Activated CD4-positive, CD25-positive, alpha-beta regulatory T cell treated with anti-CD3 and anti-CD28 coated beads, Interleukin-2, amount 50 U/mL, for 72 hours (primary cell): ENCODE measurements around the gene MEPCE.

Source experiments
- DNase-seq: peaks from one replicate; pipeline ENCODE4 v3.0.0; 2021

The MEPCE gene

DNA sequence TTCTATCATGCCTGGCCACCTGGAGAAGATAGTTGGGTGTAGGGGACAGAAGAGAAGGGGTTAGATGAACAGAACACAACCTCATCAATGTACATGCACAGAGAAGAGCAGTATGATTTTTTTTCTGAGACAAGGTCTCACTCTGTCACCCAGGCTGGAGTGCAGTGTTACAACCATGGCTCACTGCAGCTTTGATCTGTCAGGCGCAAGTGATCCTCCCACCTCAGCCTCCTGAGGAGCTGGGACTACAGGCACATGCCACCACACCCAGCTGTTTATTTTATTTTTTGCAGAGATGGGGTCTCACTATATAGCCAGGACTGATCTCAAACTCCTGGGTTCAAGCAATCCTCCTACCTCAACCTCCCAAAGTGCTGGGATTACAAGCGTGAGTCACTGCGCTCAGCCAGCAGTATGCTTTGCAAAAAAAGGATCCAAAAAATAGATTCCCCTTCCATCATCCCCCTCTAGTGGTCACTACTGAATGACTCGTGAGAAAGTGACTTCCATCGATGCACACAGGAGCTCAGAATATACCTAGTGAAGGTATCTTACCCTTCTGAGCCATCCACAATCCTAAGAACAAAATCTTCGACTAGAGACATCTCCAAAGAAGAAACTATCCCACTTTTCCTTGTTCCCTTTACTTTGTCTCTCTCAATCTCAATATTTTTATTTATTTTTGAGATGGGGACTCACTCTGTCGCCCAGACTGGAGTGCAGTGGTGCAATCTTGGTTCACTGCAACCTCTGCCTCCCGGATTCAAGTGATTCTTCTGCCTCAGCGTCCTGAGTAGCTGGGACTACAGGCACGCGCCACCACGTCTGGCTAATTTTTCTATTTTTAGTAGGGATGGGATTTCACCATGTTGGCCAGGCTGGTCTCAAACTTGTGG is 22.1 kb upstream of the MEPCE start:
- no peak for DNase-seq

DNA sequence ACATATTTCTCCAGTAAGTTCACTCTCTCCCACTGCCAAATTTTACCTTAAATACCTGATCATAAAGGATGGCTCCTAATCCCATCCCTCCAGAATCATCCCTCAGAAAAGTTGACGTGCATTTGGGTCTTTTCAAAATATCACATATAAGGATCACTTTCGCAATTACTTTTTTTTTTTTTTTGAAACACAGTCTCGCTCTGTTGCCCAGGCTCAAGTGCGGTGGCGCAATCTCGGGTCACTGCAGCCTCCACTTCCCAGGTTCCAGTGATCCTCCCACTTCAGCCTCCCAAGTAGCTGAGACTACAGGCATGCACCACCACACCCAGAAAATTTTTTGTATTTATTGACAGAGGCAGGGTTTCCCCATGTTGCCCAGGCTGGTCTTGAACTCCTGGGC is 18.5 kb upstream of the MEPCE start:
- DNase-seq, result no peak

DNA sequence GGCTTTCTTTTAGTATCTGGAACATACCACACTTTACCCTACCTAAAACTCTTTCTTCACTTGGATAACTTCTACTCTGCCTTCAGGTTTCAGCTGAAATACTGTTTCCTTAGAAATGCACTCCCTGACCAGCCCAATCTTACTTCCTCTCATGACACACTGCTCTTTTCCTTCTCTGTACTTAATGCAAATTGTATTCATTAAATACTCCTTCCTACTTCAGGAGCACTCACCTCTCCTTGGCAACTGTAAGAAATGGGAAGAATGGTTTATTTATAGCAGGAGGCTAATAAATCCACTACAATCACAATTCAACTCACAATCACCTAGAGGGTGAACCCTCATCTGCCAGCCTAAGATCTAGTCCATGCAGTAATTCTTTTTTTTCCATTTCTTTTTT is 16.3 kb upstream of the MEPCE start:
- DNase-seq, result no peak

GRCh38 chr7:100413889-100414288 is 15.7 kb upstream of the MEPCE start:
- no peak for DNase-seq

- no peak for DNase-seq
Measured at GRCh38 chr7:100415448-100415847, 14.2 kb upstream of the MEPCE start.

- no peak for DNase-seq
Measured at GRCh38 chr7:100418930-100419659, 10.5 kb upstream of the MEPCE start.

DNA sequence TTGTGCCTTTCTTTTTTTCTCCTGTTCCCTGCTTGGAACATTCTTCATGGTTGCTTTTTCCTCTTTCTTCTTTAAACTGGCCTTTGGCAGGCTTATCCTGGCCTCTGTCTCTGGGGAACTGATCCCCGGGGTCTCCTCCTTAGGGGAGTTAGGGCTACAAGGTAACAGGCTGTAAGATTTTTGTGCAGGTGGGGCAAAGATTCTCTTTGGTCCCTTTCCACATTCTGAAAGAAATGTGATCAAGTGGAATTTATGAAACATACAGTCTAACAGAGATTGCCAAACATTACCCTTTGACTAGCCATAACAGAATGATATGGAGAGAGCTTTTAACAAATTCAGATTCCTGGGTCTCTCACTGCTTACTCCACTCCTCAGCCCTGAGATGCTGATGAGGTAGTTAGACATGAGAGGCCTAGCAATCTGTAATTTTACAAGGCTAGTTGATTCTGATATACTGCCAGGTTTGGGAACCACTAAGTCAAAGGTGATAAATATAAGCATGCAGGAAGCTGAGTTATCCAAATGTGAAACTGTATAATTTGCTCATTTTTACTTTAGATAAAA is 9.9 kb upstream of the MEPCE start:
- no peak for DNase-seq

DNA sequence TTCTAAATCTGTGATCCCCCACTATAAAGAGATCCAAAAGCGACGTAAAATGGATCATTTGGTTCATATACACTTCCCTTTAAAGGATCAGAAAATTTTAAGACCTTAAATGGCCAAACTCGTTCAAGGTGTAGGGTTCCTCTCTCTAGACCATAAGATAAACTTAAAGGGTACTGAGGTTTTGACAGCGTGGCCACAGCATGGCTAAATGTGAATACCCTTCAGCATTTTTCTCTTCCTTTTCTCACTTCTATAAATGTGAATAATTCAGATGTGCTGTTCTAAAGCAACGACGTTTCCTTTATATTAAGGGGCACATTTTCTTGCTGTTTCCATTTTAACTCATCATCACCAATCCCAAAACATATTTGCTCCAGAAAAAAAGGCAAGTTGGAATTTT is 6.3 kb upstream of the MEPCE start:
- no peak for DNase-seq

GRCh38 chr7:100425347-100425746 is 4.3 kb upstream of the MEPCE start:
- DNase-seq, result no peak

DNA sequence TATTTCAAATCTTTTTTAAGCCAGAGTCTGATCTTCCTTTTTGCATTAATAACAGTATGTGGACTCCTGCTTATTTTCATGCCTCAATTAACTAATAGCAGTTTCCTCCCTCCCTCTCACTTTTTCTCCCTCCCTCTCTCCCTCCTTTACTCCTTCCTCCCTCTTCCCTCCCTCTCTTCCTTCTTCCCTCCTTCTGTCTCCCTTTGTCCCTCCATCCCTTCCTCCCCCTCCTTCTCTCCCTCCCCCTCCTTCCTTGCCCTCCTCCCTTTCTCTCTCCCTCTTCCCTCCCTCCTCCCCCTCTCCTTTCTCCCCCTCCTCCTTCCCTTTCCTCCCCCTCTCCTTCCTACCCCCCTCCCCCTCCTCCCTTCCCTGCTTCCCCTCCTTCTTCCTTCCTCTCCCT is 3.1 kb upstream of the MEPCE start:
- DNase-seq, result no peak

GRCh38 chr7:100427762-100428198 is 1.9 kb upstream of the MEPCE start:
- no peak for DNase-seq

GRCh38 chr7:100428199-100428966 is 1.2 kb upstream of the MEPCE start, which contains the start of gene ZCWPW1:
Gene ZCWPW1 (minus strand): TSS chr7:100428703. CDS start chr7:100420649, 8,054 bp downstream.
- peak; percentile 96 for DNase-seq

- DNase-seq, result peak; percentile 100
Measured at GRCh38 chr7:100428967-100429636, 529 bp upstream of the MEPCE start.

DNA sequence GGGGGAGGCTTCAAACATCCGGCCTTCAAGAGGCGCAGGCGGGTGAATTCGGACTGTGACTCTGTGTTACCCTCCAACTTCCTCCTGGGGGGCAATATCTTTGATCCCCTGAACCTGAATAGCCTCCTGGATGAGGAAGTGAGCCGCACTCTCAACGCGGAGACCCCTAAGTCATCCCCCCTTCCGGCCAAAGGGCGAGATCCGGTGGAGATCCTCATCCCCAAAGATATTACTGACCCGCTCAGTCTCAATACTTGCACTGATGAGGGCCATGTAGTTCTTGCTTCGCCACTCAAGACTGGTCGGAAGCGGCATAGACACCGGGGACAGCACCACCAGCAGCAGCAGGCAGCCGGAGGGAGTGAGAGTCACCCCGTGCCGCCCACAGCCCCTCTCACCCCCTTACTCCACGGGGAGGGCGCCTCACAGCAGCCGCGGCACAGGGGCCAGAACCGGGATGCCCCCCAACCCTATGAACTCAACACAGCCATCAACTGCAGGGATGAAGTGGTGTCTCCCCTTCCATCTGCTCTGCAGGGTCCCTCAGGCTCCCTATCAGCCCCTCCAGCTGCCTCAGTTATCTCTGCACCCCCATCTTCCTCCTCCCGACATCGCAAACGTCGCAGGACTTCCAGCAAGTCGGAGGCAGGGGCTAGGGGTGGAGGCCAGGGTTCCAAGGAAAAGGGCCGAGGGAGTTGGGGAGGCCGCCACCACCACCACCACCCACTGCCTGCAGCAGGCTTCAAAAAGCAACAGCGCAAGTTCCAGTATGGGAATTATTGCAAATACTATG is 1.1 kb downstream of the MEPCE start:
- DNase-seq, result peak; percentile 43

DNA sequence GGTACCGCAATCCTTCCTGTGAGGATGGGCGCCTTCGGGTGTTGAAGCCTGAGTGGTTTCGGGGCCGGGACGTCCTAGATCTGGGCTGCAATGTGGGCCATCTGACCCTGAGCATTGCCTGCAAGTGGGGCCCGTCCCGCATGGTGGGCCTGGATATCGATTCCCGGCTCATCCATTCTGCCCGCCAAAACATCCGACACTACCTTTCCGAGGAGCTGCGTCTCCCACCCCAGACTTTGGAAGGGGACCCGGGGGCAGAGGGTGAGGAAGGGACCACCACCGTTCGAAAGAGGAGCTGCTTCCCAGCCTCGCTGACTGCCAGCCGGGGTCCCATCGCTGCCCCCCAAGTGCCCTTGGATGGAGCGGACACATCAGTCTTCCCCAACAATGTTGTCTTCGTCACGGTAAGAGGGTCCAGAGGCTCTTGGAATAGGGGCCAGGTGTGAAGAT is 1.7 kb downstream of the MEPCE start:
- no peak for DNase-seq

DNA sequence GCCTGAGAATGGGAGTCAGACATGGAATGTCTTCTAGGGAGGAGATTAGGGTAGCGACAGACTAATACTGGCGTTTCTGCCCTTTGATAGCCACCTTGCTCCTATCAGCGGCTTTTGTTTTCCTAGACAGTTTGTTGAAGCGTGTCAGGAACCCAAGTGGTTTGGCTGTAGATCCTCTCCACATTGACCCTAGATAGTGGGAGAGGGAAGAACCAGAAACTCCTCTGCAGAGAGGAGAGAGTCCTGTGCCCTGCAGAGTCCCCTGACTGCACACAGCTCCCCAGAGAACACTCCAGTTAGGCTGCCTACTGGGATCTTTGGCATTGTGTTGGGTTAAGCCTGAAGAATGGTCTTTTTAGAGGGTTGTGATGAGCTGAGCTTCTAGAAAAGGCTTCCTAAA is 2.4 kb downstream of the MEPCE start:
- no peak for DNase-seq

GRCh38 chr7:100432621-100433275 is 3.1 kb downstream of the MEPCE start:
- no peak for DNase-seq

DNA sequence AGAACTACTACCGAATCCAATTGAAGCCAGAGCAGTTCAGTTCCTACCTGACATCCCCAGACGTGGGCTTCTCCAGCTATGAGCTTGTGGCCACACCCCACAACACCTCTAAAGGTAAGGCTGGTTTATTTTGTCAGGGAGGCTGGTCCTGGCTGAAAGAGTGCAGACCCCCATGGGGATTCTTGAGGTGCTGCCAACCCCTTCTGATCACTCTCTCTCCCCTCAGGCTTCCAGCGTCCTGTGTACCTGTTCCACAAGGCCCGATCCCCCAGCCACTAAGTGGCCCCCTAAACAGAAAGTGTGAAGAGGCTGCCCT is 3.6 kb downstream of the MEPCE start:
- no peak for DNase-seq

GRCh38 chr7:100433592-100434296 is 4.1 kb downstream of the MEPCE start:
- no peak for DNase-seq
